HG02943 (cell line): ENCODE data around the gene GRM4.

Source experiments
- ATAC-seq: cut with Tn5 transposase; IDR thresholded peaks from one replicate; pipeline ENCODE4 v1.9.1; 2021; ENCODE audit warnings: mild to moderate bottlenecking, low read depth, moderate library complexity; ENCODE audit not compliant: unreplicated experiment

GRM4 gene

DNA sequence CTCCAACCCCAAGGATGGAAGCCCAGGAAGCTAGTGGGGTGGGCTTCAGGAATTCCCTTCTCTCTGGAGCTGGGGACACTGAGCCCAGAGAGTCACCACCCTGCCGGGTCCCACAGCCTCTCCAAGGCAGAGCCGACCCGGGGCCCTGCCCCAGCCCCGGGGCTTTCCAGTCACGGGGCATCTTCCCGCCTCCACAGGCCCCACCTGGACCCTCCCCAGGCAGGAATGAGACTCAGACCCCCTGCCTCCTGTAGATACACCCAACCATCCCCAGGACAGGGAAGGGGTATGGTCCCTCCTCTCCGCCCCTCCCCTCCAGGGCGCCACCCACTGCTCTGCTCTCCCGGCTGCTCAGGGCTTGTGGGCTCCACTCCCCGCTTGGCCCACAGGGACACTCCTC is 53.3 kb downstream of the GRM4 start:
- ATAC-seq: no peak

DNA sequence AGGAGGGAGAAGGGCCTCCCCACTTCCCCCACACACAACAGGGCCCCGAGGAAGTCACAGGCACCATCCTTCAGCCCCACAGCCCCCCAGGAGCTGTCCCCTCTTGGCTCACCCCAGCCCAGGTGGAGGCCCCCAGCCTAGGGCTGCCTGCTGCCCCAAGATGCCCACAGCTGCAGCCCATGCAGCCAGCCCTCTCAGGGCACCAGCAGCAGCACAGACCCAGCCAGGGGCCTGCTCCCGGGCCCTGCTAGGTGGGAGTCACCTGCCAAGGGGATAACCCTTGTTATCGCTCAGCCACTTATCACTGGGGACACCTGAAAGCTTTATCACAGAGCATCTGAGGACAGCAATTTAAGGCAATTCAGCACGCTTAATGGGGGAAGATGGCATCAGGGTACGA is 55.0 kb downstream of the GRM4 start:
- ATAC-seq: no peak

DNA sequence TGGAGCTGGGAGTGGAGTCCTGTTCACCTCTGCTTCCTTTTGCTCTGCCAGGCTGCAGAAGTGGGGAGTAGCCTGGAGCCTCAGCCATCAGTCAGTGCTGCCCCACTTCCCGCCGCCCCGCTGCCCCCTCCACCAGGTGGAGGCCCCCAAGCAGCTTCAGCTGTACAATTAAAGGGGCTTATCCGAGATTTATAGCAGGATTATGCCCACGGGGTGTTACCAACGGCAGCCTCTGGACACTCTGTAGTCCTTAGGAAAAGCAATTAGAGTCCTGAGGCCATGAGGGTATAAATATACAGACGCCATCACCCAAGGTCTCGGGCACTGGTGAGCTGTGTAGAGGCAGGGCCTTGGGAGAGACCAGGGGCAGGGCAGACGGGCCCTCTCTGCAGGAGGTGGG is 55.4 kb downstream of the GRM4 start:
- no peak for ATAC-seq

DNA sequence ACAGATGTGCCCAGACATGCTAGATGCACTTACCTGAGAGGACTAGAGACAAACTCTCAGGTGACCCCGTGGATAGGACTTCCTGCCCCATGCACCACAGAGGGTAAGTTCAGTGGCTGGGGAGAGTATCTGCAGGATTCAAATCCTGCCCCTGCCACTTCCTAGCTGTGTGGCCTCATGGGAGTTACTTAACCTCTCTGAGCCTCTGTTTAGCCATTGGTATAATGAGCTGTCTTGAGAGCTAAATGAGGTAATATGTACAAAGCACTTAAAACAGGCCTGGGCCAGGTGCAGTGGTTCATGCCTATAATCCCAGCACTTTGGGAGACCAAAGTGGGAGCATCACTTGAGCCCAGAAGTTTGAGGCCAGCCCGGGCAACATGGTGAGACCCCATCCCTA is 59.3 kb downstream of the GRM4 start:
- no peak for ATAC-seq

DNA sequence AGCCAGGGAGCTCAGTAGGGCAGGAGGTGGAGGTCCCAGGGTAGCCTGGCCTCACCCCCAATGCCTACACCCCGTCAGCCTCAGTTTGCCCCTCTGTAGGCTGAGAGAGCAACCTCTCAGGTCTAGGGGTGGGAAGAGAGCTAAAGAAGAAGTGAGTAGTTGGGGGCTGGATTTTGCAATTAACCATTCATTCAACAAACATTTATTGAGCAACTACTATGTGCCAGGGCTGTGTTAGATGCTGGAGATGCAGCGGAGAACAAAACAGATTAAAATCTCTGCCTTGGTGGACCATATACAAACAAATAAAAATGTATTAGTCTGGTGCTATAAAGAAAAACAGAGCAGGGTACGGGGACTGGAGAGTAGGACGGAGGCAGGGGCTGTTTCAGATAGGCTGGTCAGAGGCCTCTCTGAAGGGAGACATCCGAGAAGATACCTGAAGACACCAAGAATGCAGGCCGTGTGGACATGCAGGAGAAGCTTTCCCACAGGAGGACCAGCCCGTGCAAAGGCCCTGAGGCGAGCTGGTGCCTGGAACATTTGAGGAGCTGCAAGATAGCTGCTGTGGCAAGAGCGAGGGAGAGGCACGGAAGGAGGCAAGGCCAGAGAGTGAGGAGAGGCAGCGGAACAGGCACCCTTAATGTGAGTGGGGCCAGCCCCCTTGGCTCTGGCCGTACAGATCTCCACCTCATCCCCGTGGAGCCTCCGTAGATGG is 60.3 kb downstream of the GRM4 start:
- no peak for ATAC-seq

DNA sequence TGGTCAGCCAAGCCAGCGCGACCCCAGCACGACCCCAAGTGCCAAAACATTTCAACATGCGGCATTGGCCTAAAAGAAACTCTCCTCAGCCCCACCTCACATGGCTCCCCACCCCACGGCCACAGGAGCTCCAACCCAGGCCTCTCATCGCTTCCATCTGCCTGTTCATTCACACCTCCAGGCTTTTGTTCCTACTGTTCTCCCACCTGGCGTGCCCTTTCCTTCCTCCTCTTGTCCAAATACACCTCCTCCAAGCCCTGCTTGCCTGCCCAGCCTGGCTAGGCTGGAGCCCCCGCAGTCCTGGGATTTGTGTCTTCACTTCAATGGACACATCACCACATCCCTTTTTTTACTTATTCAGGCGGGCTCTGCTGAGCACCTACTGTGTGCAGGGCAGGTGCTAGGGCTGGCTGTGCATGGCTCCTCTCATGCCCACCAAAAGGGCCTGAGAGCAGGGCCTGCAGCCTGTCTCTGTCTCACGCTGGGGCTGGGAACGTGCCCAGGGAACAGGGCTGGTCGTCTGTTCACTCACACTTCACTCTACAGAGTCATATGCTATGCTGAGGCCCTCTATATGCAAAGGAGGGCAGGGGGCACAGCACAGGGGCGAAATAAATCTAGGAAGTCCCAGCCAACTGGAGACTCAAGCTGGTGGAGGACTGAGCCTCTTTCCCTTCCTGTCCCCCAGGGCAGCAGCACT is 61.1 kb downstream of the GRM4 start:
- ATAC-seq: no peak

DNA sequence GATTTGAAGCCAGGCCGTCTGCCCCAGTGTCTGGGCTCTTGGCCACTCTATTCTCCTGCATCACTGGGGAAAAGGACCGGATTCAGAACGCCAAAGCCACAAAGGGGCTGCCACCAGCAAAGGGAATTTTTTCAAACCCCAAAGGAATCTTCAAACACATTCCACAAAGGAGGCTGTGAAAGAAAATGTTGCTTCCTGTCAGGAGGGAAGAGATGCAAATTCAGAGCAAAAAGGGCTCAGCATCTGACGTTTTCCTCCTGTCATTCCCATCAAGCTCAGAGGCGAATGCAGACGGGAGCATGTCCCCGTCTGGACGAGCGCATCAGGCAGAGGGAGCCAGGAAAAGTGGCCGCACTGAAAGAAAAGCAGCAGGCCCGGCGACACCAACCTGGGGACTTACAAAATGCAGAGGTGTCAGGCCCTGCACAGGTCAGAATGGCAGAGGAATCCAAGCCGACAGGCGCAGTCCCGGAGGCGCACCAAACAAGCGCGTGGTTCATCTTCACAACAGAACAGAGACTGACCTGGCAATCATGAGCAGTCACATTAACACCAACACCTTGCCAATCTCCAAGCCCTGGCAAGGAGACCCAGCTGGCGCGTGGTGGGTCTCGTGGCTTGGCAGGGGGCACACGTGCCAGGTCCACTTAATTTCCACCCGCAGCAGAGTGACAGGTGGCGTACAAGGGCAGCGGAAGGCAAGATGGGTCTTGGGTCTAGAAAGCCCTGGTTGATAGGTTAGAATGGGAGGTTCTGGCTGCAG is 62.8 kb downstream of the GRM4 start:
- no peak for ATAC-seq

DNA sequence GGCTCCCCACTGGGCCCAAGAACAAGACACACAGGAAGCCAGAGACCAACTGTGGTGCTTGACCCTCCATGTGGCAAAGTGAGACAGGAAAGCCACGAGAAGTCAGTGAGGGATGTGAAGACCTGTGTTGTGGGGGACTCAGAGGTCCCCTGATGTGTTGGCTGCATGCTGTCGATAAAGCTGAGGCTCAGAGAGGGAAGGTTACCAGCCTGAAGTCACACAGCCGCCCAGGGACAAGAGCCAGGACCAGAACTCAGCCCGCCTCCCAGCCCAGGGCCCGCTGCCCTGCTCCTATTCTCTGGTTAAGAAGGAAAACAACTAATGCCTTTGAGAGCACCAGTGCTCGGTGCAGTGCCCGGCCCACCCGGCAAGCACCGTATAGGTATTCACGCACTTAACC is 63.5 kb downstream of the GRM4 start:
- no peak for ATAC-seq

DNA sequence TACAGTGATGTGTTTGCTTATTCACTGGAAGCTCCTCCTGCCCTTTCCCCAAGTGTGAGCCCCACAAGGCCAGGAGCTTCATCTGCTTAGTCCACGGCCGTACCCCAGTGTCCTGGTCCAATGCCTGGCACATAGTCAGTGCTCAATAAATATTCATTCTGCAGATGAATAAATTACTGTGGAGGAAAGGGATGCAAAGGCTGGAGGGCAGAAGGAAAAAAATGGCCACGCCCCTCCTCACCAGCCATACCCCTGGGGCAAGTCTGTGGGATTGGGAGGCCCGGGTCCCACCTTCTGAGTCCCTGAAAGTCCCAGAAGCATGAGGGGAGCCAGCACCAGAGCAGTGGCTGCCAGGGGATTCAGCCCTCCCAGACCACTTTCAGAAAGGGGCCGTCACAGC is 65.5 kb downstream of the GRM4 start:
- ATAC-seq: no peak

DNA sequence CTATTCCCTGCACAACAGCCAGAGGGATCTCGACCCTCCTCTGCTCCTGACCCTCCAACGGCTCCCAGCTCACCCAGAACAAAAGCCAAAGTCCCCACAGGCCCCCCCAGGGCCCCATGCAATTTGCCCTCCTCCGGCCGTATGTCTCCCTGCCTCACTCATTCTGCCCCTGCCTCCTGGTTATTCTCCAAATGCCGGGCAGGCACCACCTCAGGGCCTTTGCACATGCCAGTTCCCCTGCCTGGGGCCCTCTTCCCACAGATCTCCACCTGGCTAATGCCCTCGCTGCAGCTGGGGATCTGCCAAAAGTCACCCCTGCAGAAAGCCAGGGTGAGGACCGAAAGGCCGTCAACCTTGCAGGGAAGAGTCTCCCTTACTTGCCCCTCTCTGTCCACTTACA is 66.0 kb downstream of the GRM4 start:
- ATAC-seq: no peak

DNA sequence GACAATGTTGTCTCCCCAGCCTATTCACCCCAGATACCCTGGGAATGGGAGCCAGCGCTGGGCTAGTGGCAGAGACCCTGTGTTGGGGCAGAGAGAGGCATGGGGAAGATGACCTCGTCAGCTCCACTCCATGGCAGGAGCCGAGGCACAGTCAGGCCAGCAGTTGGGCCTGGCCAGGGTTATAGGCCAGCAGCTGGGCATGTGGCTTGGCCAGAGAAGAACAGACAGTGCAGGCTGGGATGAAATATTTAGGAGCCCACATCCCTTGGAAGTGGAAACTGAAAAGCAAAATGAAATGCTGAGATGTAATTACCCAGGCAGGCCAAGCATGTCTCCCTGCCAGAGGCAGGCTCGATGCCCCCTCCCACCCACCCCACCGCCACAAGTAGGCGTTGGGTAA is 70.0 kb downstream of the GRM4 start:
- no peak for ATAC-seq

DNA sequence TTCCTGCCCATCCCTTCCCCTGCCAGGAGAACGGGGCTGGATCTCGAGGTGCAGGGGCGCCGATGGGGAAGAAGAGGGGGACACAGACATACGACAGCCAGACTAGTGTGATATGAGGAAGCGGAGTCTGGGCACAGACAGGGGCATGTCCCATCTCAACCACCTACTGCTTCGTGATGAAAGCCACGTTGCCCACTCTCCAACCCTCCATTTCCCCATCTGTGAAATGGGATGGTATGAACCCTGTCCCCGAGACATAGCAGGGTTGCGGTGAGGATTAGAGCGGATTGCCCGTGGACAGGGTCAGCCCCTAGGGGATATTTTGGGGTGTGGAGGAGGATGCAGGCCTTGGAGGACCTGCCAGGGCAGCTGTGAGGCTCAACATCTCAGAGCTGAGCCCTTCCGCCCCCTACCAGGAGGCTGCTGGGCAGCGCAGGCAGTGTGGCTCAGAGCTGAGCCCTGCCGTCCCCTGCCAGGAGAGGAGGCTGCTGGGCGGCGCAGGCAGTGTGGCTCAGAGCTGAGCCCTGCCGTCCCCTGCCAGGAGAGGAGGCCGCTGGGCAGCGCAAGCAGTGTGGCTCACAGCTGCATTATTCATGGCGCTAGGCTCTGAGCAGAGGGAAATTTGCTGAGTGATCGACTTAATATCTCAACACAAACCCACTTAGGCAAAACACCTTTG is 71.7 kb downstream of the GRM4 start:
- no peak for ATAC-seq

DNA sequence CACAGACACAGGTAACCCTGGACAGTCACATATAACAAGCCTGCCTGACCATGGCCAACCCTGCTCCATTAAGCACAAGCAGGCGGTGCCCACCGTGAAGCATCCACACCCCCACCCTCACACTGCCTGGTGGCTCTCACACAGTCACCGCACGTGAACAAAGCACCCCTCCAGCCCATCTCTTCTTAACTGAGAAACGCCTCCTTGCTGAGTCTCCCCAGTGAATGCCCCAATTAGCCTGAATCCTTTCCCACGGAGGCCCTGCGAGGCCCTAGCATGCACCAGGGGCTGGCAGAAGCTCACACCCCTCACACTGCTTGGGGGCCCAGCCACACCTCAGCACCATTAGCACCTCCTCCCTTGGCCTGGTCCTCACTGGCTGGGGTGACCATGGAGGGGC is 72.3 kb downstream of the GRM4 start:
- ATAC-seq: no peak

DNA sequence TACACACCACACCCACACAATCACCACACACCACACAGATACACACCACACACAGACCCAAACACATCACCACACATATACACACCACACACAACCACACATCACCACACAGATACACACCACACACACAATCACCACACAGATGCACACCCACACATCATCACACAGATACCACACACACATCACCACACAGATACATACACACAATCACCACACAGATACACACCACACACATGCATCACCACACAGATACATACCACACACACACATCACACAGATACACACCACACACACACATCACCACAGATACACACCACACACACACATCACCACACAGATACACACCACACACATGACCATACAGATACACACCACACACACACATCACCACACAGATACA is 73.2 kb downstream of the GRM4 start:
- ATAC-seq: no peak

DNA sequence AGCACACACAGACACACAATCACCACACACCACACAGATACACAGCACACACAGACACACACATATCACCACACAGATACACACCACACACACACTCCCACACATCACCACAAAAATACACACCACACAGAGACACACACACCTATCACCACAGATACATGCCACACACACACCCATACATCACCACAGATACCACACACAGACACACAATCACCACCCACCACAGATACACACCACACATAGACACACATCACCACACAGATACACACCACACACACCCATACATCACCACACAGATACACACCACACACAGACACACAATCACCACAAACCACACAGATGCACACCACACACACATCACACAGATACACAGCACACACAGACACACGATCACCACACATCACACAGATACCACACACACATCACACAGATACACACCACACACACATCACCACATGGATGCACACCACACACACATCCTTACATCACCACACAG is 74.0 kb downstream of the GRM4 start:
- no peak for ATAC-seq

DNA sequence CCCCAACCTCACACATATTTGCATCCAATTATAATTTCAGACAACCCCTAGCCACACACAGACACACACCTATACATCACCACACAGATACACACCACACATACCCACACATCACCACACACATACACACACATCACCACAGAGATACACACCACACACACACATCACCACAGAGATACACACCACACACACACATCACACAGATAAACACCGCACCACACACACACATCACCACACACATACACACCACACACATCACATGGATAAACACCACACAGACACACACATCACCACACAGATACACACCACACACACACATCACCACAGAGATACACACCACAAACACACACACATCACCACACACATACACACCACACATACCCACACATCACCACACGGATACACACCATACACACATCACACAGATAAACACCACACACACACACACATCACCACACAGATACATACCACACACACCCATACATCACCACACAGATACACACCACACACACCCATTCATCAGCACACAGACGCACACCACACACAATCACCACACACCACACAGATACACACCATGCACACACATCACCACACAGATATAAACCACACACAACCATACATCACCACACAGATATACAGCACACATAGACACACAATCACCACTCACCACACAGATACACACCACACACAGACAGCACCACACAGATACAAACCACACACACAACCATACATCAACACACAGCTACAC is 74.6 kb downstream of the GRM4 start:
- no peak for ATAC-seq

DNA sequence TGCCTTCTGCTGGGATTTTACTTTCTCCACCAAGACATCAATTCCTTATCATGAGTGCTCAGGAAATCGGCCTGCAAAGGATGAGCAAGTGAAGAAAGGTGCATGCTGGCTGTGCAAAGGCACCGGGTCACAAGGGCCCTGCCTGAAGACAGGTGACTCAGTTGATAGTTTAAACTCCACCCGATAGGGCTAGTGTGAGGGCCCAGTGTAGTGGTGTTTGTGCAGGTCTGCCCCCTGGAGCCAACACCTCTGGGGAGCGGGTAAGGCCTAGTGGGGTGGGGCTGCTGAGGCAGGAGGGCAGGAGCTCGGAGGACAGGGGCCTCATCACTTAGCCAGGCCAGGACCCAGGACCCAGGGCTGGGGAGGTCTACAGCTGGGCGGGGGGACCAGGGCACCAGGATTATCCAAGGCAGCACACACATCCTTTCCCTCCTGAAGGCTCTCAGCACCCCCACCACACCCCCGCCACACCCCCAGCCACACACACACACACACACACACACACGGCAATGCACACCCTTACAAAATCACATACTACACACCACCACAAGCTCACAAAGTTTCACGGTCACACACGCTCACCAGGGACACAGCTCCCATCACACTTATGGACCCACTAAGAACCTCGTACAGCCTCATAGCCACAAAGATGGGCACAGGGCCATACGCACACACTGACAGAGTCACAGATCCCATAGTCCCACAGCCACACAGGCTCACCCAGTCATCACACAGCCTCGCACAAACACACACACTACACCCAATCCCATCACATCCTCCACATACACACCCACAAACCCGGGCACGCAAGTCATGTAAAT is 75.4 kb downstream of the GRM4 start:
- no peak for ATAC-seq

DNA sequence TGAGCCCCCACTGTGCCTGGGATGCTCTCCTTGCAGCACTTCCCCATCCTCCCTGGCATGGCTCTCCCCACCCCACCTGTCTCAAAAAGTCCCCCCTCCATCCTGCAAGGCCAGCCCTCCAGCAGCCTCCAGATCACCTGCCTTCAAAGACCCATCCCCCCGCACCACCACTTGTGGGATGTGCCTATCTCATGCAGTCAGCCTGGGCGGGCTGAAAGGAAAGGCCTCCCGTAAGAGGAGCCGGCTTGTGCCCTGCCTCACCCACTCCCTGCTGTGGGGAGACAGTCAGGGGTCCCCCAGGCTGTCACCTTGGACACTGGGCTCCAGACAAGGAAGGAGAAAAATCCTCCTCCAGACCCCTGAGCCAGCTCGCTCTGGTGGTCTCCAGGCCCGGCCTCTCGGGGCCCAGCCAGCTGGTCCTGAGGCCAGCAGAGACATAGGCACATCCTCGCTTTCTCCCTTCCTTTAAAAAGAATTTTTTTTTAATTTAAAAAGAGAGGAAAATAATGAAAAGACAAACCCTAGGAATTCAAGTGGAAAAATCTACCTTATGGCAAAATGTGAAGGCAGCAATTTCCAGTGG is 77.3 kb downstream of the GRM4 start:
- no peak for ATAC-seq

DNA sequence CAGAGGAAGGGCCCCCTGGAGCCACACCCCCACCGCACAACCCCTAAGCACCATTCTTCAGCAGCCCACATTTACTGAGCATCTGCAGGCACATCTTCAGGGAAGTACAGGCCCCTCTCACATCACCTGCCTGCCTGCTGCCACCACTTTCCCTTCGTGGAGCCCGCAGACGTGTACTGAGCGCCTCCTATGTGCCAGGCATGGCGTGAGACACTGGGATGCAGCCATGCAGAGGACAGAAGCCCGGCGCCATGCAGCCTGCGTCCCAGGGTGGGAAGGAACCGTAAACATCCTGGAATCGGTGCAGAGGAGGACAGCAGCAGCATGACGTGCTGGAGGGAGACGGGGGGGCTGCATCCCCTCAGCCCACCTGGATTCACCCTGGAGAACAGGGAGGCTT is 78.1 kb downstream of the GRM4 start:
- no peak for ATAC-seq
